DMS79 treated with DMSO at 0.1 percent for 48 hours (cell line): ENCODE data around the gene AKR1C3.
"Not testable (repeated sequence)": the region's sequence is repeated elsewhere in the genome, so short reads cannot be mapped to it uniquely, and the experiment has no call there.

Experiments used
- DNase-seq: peaks from one replicate; lab custom pipeline; 2025; lab: John Stamatoyannopoulos, UW

Gene AKR1C3

DNA sequence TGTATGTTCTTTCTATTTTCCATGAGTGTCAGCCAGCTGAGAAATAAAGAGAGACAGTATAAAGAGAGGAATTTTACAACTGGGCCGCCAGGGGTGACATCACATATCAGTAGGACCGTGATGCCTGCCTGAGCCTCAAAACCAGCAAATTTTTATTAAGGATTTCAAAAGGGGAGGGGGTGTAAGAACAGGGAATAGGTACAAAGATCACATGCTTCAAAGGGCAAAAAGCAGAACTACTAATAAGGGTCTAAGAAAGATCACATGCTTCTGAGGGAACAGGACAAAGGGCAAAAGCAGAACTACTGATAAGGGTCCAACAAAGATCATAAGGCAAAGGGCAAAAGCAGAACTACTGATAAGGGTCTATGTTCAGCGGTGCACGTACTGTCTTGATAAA, 43.5 kb downstream of the AKR1C3 start:
- not testable (repeated sequence) for DNase-seq

DNA sequence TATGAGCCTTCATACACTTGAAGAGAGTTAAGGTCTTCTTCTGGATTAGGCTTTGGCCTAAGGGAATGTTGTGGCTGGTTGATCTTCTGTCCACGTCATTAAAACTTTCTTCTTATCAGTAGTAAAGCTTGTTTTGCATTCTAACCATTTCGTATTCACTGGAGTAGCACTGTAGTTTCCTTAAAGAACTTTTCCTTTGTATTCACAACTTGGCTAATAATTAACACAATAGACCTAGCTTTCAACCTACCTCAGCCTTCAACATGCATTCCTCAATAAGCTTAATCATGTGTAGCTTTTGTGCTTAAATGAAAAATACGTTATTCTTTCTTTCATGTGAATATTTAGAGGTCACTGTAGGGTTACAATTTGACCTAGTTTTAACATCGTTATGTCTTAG, 48.0 kb downstream of the AKR1C3 start:
- DNase-seq, result no peak

DNA sequence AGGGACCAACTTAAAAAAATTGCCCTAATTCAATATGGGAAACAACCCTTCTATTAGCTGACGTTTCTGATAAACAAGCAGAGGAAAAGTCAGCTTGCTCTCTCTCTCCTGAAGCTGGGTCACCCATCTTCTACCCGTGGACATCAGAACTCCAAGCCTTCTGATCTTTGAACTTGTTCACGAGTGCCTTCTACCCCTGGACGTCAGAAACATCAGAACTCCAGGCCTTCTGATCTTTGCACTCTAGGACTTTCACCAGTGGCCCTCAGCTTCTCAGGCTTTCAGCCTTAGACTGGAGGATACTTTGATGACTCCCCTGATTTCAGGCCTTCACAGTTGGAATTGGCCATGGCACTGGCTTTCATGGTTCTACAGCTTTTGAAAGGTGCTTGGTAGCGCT, 48.9 kb downstream of the AKR1C3 start:
- DNase-seq, result no peak

DNA sequence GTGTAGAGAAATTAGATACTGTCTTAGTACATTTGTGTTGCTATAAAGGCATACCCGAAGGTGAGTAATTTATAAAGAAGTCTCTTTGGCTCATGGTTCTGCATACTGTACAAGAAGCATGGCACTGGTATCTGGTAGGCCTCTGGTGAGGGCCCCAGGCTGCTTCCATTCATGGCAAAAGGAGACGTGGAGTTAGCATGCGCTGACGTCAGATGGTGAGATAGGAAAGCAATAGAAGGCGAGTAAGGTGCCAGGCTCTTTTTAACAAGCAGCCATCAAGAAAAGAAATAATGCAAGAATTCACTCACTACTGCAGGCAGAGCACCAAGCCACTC, 52.7 kb downstream of the AKR1C3 start:
- no peak for DNase-seq

DNA sequence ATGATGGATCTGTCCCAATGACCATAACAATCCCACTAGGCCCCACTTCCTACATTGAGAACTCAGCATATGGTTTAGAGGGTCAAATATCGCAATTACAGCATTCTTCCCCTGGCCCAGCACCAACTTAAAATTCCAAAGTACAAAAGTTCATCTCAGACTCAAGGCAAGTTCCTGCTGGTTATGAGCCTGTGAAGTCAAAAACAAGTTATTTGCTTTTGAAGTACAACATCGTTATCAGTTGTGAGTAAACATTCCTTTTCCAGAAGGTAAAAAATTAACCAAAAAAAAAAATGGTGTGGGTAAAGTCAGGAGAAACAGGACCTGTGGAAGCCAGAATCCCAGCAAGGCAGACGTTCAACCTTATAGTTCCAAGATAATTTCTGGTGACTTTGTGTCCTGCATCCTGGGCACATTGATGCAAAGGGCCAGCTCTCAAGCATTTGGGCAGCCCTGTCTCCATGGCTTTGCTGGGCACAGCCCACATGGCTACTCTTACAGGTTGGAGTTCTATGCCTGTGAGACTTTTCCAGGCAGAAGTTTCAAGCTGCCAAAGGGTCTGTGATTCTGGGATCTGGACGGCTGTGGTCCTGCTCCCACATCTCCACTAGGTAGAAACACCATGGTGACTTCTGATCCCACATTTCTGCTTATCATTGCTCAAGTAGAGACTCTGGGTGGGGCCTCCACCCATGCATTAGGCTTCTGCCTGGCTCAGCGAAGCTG, 53.2 kb downstream of the AKR1C3 start:
- no peak for DNase-seq

DNA sequence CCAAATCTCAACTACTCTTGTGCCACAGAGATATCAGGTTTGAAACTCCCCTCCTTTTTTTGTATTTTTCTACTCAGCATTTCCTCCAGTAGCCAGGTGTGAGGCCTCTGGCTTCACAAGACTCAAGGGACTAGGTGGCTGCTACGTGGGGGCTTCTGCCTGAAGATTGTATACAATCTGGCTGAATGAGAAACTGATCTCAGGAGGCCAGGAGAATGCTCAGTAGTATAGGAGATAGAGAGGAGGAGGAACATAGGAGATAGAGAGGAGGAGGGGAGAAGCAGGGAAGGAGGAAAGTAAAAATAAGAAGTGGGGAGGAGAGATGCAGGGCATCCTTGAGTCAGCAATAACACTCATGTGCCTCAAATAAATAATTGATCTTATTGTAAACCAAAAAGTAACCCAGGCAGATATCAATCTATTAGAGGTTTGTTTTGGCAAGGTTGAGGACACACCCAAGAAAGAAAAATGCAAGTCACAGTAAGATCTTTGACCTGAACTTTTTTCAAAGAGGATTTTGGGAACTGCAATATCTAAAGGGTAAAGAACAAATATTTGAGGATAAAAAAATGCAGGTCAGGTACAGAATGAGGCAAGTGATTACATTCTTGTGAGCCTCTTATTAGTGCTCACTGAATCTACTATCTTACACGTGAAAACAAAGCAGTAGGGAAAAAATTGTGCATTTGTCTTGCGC, 53.9 kb downstream of the AKR1C3 start:
- no peak for DNase-seq

DNA sequence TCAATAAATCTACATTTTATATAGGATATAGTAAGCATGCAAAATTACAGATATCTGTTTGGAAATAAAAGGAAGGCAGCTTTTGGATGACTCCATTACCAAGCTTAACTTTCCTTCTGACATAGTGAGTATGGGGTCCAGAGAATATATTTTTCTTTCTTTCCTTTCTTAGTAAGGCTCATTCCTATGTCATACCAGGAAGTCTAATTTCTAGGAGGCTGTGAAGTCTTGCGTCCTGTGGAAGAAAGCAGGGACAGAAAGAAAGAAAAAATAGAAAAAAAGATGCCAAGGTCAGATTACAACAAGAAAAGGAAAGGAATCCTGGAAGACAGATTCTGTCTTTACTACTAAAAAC, 54.4 kb downstream of the AKR1C3 start:
- DNase-seq, result no peak

DNA sequence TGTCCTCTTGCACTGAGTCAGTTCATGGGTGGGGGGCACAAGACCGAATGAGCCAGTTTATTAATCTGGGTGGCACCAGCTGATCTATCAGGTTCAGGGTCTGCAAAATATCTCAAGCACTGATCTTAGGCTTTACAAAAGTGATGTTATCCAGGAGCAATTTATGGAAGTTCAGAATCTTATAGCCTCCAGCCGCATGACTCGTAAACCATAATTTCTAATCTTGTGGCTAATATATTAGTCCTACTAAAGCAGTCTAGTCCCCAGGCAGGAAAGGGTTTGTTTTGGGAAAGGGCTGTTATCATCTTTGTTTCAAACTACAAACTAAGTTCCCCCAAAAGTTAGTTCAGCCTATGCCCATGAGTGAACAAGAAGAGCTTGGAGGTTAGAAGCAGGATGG, 56.9 kb downstream of the AKR1C3 start:
- DNase-seq, result no peak

DNA sequence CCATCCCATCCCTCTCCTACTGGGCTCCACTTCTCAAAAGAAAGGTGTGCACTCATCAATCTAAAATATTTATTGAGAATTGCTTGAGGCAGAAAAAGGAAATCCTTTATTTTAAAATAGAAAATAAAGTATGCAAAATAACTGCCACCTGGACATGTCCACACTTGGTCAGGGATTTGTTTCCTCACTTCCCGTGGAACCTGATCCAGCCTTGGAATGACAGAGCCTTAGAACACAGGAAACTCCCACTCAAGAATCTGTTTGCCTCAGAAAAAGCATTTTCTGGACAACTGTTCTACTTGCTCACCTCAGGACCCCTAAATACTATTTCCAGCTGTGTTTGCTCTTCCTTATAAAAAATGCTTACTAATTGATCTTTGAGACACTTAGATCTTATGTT, 61.7 kb downstream of the AKR1C3 start:
- DNase-seq, result no peak
